ENCODE measurements around the gene GABRG3.

Gene GABRG3

DNA sequence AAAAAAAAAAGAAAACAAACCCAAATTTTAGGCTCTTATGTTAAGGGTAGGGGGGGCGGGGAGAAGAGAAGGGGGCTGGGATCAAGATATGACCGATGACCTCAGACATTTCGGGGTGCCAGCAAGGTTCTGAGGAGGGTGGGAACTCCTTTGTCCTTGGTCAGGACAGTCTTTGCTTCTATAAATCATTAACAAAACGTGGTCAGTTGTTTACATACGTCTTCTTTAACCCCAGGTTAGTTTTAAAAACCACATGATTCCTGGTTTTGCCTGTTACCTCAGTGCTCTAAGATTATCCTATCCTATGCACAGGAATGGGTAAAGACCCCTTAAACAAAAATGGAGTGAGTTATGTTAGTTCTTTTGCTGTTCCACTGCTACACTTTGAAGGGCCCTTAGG lies 285.5 kb downstream of the GABRG3 start:
- TF ChIP-seq GABPA (IDR thresholded peaks at IDR 0.05; ENCODE audit: low read depth), result no peak
- no peak for TF ChIP-seq POLR2AphosphoS5 (IDR thresholded peaks at IDR 0.05; ENCODE audit: low read depth)
- TF ChIP-seq, protein P1, sequence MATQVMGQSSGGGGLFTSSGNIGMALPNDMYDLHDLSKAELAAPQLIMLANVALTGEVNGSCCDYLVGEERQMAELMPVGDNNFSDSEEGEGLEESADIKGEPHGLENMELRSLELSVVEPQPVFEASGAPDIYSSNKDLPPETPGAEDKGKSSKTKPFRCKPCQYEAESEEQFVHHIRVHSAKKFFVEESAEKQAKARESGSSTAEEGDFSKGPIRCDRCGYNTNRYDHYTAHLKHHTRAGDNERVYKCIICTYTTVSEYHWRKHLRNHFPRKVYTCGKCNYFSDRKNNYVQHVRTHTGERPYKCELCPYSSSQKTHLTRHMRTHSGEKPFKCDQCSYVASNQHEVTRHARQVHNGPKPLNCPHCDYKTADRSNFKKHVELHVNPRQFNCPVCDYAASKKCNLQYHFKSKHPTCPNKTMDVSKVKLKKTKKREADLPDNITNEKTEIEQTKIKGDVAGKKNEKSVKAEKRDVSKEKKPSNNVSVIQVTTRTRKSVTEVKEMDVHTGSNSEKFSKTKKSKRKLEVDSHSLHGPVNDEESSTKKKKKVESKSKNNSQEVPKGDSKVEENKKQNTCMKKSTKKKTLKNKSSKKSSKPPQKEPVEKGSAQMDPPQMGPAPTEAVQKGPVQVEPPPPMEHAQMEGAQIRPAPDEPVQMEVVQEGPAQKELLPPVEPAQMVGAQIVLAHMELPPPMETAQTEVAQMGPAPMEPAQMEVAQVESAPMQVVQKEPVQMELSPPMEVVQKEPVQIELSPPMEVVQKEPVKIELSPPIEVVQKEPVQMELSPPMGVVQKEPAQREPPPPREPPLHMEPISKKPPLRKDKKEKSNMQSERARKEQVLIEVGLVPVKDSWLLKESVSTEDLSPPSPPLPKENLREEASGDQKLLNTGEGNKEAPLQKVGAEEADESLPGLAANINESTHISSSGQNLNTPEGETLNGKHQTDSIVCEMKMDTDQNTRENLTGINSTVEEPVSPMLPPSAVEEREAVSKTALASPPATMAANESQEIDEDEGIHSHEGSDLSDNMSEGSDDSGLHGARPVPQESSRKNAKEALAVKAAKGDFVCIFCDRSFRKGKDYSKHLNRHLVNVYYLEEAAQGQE (IDR thresholded peaks at IDR 0.05; ENCODE audit: insufficient replicate concordance, low read depth), result no peak
- no peak for TF ChIP-seq SPI1 (IDR thresholded peaks at IDR 0.05; ENCODE audit: borderline replicate concordance, low read depth)
- TF ChIP-seq CTCF (IDR thresholded peaks at IDR 0.05; ENCODE audit: insufficient read depth, low read length), result no peak
- H3K27me3 ChIP-seq (ENCODE audit: insufficient read depth, poor library complexity, severe bottlenecking), result no peaks in the 10 kb centered on the region
- DNase-seq (ENCODE audit: low read depth in 1 of 2, low spot score in 1 of 2), result no peak
- H3K27ac ChIP-seq (replicated peaks), result no peak overlapping the region
- no peak overlapping the region for H3K4me3 ChIP-seq (replicated peaks; ENCODE audit: insufficient read depth, low read length)

GRCh38 chr15:27258287-27258686 lies 287.3 kb downstream of the GABRG3 start:
- no peak for TF ChIP-seq POLR2AphosphoS5 (IDR thresholded peaks at IDR 0.05; ENCODE audit: low read depth)
- TF ChIP-seq GABPA (IDR thresholded peaks at IDR 0.05; ENCODE audit: low read depth), result no peak
- no peak for TF ChIP-seq SPI1 (IDR thresholded peaks at IDR 0.05; ENCODE audit: borderline replicate concordance, low read depth)
- no peak for TF ChIP-seq CTCF (IDR thresholded peaks at IDR 0.05; ENCODE audit: insufficient read depth, low read length)
- TF ChIP-seq, protein P1 (IDR thresholded peaks at IDR 0.05; ENCODE audit: insufficient replicate concordance, low read depth), result no peak
- H3K4me3 ChIP-seq (replicated peaks; ENCODE audit: insufficient read depth, low read length), result no peak overlapping the region
- DNase-seq (ENCODE audit: low read depth in 1 of 2, low spot score in 1 of 2), result no peak
- H3K27me3 ChIP-seq (ENCODE audit: insufficient read depth, poor library complexity, severe bottlenecking), result no peaks in the 10 kb centered on the region
- H3K27ac ChIP-seq (replicated peaks), result no peak overlapping the region

DNA sequence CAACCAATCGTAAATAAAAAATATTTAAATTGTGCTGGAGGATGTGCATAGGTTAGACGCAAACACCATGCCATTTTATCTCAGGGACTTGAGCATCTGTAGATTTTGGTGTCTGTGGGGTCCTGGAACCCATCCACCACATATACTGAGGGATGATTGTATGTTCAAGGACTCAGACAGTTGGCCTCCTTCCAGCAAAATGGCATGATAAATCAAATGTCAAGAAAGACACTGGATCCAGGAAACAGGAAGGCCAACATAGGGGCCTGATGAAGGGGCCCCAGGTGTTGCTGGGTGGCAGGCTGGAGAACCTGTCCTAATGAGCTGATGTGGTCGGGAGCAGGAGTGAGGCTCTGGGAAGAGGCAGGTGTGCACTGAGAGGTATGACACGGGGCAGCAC lies 289.5 kb downstream of the GABRG3 start:
- H3K4me3 ChIP-seq (replicated peaks; ENCODE audit: insufficient read depth, low read length), result no peak overlapping the region
- DNase-seq (ENCODE audit: low read depth in 1 of 2, low spot score in 1 of 2), result no peak
- TF ChIP-seq SPI1 (IDR thresholded peaks at IDR 0.05; ENCODE audit: borderline replicate concordance, low read depth), result no peak
- no peak for TF ChIP-seq POLR2AphosphoS5 (IDR thresholded peaks at IDR 0.05; ENCODE audit: low read depth)
- H3K27me3 ChIP-seq (ENCODE audit: insufficient read depth, poor library complexity, severe bottlenecking), result no peaks in the 10 kb centered on the region
- no peak overlapping the region for H3K27ac ChIP-seq (replicated peaks)

GRCh38 chr15:27268923-27269322 lies 297.9 kb downstream of the GABRG3 start:
- TF ChIP-seq GABPA (IDR thresholded peaks at IDR 0.05; ENCODE audit: low read depth) (no peak), CTCF (IDR thresholded peaks at IDR 0.05; ENCODE audit: insufficient read depth, low read length) (no peak), SPI1 (IDR thresholded peaks at IDR 0.05; ENCODE audit: borderline replicate concordance, low read depth) (no peak), POLR2AphosphoS5 (IDR thresholded peaks at IDR 0.05; ENCODE audit: low read depth) (no peak)
- TF ChIP-seq, protein P1 (IDR thresholded peaks at IDR 0.05; ENCODE audit: insufficient replicate concordance, low read depth), result no peak
- Histone ChIP-seq H3K4me3 (replicated peaks; ENCODE audit: insufficient read depth, low read length) (no peak overlapping the region), H3K27me3 (ENCODE audit: insufficient read depth, poor library complexity, severe bottlenecking) (no peaks in the 10 kb centered on the region), H3K27ac (replicated peaks) (no peak overlapping the region)
- DNase-seq (ENCODE audit: low read depth in 1 of 2, low spot score in 1 of 2), result no peak

Data from HL-60 (cell line).